NB4 (cell line): ENCODE measurements around the gene ZNF618.

Experiments
- CTCF ChIP-seq: IDR thresholded peaks from one replicate; pipeline ENCODE4 v1.5.1; 2012; ENCODE audit warnings: low read depth, low read length
- MYC ChIP-seq: IDR thresholded peaks from 2 replicates; pipeline ENCODE4 v1.6.1; 2011; ENCODE audit warnings: low read depth, low read length
- POLR2A ChIP-seq: IDR thresholded peaks from 2 replicates; pipeline ENCODE4 v1.6.1; 2011; ENCODE audit warnings: mild to moderate bottlenecking; ENCODE audit not compliant: insufficient read length; ENCODE audit errors: extremely low read depth
- TF ChIP-seq, protein P1 (sequence below): IDR thresholded peaks from 2 replicates; pipeline ENCODE4 v1.6.1; 2011; ENCODE audit warnings: low read depth, low read length

DNA sequence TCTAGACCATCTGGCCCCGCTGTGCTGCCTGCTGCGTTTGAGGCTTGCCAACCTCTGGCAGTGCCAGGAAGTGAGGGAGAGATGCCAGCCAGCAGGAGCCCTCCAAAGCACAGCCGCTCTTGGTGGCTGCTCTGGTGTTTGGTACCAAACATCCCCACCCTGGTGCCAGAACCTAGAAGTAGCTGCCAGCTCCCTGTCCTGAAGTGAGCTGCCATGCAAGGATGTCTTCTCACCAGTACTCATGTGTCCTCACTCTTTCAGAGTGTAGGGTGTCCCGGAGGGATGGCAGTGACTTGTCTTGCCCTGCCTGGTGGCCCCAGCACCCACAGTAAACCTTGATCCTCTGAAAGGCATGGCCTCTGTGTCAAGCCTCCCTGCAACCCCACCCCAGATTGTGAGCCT is 158.6 kb downstream of the ZNF618 start:
- TF ChIP-seq CTCF, result no peak
- TF ChIP-seq, protein P1, sequence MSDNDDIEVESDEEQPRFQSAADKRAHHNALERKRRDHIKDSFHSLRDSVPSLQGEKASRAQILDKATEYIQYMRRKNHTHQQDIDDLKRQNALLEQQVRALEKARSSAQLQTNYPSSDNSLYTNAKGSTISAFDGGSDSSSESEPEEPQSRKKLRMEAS, result no peak
- TF ChIP-seq POLR2A, result no peak
- no peak for TF ChIP-seq MYC
